Measurements from ENCODE around the gene FBXL20.

GRCh38 chr17:39244600-39245570 lies 156.5 kb downstream of the FBXL20 start:
- TF ChIP-seq GATA2 (IDR thresholded peaks at IDR 0.05; ENCODE audit: low read depth, low read length), result peak; percentile 48
- TF ChIP-seq GATA3 (IDR thresholded peaks at IDR 0.05; ENCODE audit: low read depth, low read length), result no peak
